ENCODE data around the gene B4GALNT2. TPM values are rescaled to one million over a fixed set of nuclear protein-coding genes. Genes with fewer than 3 reads are reported as not detected.

The B4GALNT2 gene
- total RNA-seq, 2 experiments from 2014 or later, result 0.06 to 0.16 TPM

DNA sequence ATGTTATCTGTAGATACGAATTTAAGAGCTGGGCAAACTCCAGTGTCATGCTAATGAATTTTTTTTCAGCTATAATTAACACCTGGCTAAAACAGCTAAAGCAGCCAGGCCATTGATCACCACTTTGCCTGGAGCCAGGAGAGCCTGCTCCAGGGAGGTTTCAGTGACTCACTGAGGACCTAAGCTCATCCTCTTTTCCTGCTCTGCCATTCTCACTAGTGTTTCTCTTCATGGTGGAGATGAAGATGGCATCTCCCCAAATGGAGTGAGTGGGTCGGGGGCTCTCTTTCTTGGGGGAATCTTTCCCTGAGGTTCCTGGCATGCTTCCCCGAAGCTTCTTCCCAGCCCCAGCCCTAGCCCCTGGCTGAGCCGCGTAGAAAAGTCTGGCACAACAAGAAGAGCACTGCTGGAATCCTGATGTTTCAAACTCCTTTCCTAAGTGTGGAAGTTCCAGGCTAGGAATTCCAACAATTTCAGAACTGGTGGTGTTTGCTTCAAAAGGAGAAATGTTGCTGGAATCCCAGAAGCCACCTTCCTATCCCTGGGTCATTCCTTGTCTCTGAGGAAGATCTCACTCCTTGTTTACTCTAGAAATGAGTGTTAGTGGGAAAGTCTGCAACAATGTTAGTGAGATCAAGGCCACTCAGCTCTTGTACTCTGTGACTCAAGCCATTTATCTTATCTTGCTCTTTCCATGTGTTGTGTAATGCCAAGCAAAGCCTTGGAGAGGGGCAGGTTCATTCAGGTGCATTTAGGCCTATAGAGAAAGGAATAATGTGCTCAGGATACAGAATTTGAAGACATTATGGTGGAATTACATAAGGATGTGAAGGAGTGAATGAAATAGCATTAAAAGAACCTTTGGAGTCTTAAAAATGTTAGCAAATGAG is 26.0 kb upstream of the B4GALNT2 start:
- CTCF ChIA-PET, result no interaction called here
- Mint-ChIP-seq H3K9me3 (no peaks in the 10 kb centered on the region), H3K27ac (no peak overlapping the region), H3K36me3 (ENCODE audit: low read depth) (no peaks in the 10 kb centered on the region), H3K4me3 (no peak overlapping the region), H3K4me1 (ENCODE audit: low read depth) (peaks cover 3% of the 10 kb centered on the region), H3K27me3 (peaks cover 17% of the 10 kb centered on the region)
- ATAC-seq (ENCODE audit: poor library complexity), result no peak
- no peaks in the 10 kb centered on the region for H3K27me3 ChIP-seq (ENCODE audit: control insufficient read depth in 1 of 2, insufficient read depth in 2 of 2, low read length in 2 of 2)
- no peaks in the 10 kb centered on the region for H3K4me1 ChIP-seq (ENCODE audit: insufficient read depth, low read length)
- intact Hi-C loops (cut with DNase I, micrococcal nuclease), result no loop called here
- H3K4me3 ChIP-seq (ENCODE audit: low read length), result no peak overlapping the region
- H3K36me3 ChIP-seq (ENCODE audit: insufficient read depth, low read length), result no peaks in the 10 kb centered on the region
- no peak overlapping the region for H3K27ac ChIP-seq (ENCODE audit: low read depth in 1 of 2, low read length in 2 of 2)
- POLR2A ChIA-PET, result no interaction called here
- TF ChIP-seq, protein P1, sequence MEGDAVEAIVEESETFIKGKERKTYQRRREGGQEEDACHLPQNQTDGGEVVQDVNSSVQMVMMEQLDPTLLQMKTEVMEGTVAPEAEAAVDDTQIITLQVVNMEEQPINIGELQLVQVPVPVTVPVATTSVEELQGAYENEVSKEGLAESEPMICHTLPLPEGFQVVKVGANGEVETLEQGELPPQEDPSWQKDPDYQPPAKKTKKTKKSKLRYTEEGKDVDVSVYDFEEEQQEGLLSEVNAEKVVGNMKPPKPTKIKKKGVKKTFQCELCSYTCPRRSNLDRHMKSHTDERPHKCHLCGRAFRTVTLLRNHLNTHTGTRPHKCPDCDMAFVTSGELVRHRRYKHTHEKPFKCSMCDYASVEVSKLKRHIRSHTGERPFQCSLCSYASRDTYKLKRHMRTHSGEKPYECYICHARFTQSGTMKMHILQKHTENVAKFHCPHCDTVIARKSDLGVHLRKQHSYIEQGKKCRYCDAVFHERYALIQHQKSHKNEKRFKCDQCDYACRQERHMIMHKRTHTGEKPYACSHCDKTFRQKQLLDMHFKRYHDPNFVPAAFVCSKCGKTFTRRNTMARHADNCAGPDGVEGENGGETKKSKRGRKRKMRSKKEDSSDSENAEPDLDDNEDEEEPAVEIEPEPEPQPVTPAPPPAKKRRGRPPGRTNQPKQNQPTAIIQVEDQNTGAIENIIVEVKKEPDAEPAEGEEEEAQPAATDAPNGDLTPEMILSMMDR (IDR thresholded peaks at IDR 0.05), result no peak
- no peak for DNase-seq
- no peaks in the 10 kb centered on the region for H3K9me3 ChIP-seq (ENCODE audit: control insufficient read depth in 1 of 2, insufficient read depth in 1 of 2, low read length in 2 of 2)

DNA sequence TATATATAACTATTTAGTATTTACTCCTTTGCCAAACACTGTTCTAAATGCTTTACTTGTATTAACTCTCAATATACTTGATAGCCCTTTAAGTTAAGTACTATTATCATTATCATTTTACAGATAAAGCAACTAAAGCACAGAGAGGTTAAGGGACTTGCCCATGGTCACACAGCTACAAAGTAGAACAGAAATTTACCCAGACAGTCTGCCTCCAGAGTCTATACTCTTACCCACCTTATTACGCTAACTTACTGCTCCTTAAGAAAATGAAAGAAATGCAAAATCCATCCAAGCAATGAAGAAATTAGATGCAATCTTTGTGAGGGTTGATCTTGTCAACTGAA is 25.4 kb upstream of the B4GALNT2 start:
- POLR2A ChIA-PET, result no interaction called here
- Mint-ChIP-seq H3K36me3 (ENCODE audit: low read depth) (no peaks in the 10 kb centered on the region), H3K4me3 (no peak overlapping the region), H3K27ac (no peak overlapping the region), H3K4me1 (ENCODE audit: low read depth) (peaks cover 3% of the 10 kb centered on the region), H3K27me3 (peaks cover 13% of the 10 kb centered on the region), H3K9me3 (no peaks in the 10 kb centered on the region)
- ATAC-seq (ENCODE audit: poor library complexity) (no peak), DNase-seq (no peak)
- no peaks in the 10 kb centered on the region for H3K4me1 ChIP-seq (ENCODE audit: insufficient read depth, low read length)
- H3K4me3 ChIP-seq (ENCODE audit: low read length), result no peak overlapping the region
- TF ChIP-seq, protein P1 (IDR thresholded peaks at IDR 0.05), result no peak
- CTCF ChIA-PET, result no interaction called here
- no peak overlapping the region for H3K27ac ChIP-seq (ENCODE audit: low read depth in 1 of 2, low read length in 2 of 2)
- H3K27me3 ChIP-seq (ENCODE audit: control insufficient read depth in 1 of 2, insufficient read depth in 2 of 2, low read length in 2 of 2), result no peaks in the 10 kb centered on the region
- intact Hi-C loops (cut with DNase I, micrococcal nuclease), result no loop called here
- no peaks in the 10 kb centered on the region for H3K9me3 ChIP-seq (ENCODE audit: control insufficient read depth in 1 of 2, insufficient read depth in 1 of 2, low read length in 2 of 2)
- no peaks in the 10 kb centered on the region for H3K36me3 ChIP-seq (ENCODE audit: insufficient read depth, low read length)

DNA sequence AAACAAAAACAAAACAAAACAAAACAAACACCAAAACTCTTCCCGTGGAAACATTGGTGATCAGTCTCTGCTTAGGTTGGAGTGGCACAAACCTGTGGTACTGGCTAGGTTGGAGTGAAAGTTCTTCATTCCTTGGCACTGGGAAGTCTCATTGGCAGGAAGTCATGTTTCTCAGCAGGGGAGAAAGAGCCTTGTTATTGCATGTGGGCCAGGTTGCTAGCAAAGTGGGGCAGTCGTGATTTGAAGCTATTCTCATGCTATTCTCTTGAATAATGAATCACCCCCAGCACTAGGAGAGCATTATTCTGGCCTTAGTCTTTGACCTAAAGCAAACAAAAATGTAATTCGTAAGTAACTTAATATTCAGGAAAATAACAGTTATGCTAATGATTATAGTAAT is 24.3 kb upstream of the B4GALNT2 start:
- H3K27ac Mint-ChIP-seq, result no peak overlapping the region
- no peak for ATAC-seq (ENCODE audit: poor library complexity)
- Histone ChIP-seq H3K27me3 (ENCODE audit: control insufficient read depth in 1 of 2, insufficient read depth in 2 of 2, low read length in 2 of 2) (no peaks in the 10 kb centered on the region), H3K4me1 (ENCODE audit: insufficient read depth, low read length) (no peaks in the 10 kb centered on the region), H3K4me3 (ENCODE audit: low read length) (no peak overlapping the region), H3K9me3 (ENCODE audit: control insufficient read depth in 1 of 2, insufficient read depth in 1 of 2, low read length in 2 of 2) (no peaks in the 10 kb centered on the region), H3K36me3 (ENCODE audit: insufficient read depth, low read length) (no peaks in the 10 kb centered on the region), H3K27ac (ENCODE audit: low read depth in 1 of 2, low read length in 2 of 2) (no peak overlapping the region)
- H3K4me3 Mint-ChIP-seq, result no peak overlapping the region
- TF ChIP-seq, protein P1 (IDR thresholded peaks at IDR 0.05), result no peak
- H3K36me3 Mint-ChIP-seq (ENCODE audit: low read depth), result no peaks in the 10 kb centered on the region
- no peaks in the 10 kb centered on the region for H3K9me3 Mint-ChIP-seq
- ChIA-PET POLR2A (no interaction called here), CTCF (no interaction called here)
- peaks cover 17% of the 10 kb centered on the region for H3K27me3 Mint-ChIP-seq
- DNase-seq, result no peak
- H3K4me1 Mint-ChIP-seq (ENCODE audit: low read depth), result peaks cover 3% of the 10 kb centered on the region
- intact Hi-C loops (cut with DNase I, micrococcal nuclease), result no loop called here

Measured in CD4-positive, alpha-beta T cell (primary cell).